ENCODE measurements around the gene HRG. TPM values are rescaled to one million over a fixed set of nuclear protein-coding genes. Genes with fewer than 3 reads are reported as not detected.

Gene HRG
- total RNA-seq, 1 experiment from 2014 or later, result not detected

DNA sequence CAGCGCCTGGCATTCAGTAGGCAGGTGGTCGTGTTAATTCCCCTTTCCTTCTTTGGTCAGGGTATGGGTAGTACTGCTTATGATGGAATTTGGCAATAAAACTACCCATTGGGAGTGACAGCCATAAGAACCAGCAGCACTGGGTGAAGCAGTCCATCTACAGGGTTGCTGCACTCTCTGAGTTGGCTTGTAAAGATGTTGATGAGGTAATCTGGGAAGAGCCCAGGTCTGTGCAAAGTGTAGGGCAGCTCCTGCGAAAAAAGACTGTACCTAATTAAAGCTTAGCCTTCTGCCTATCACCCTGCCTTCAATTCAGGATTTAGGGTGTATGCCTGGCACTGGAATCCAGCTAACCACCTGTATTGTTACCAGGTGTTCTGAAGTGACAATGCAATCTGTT lies 30.3 kb upstream of the HRG start:
- no peaks in the 10 kb centered on the region for H3K9me3 ChIP-seq (ENCODE audit: control insufficient read depth, low read depth, low read length)
- H3K4me1 ChIP-seq (ENCODE audit: insufficient read depth, low read length), result no peaks in the 10 kb centered on the region; the same call in 1 of the 2 replicates
- H3K27me3 ChIP-seq (ENCODE audit: insufficient read depth, low read length), result no peaks in the 10 kb centered on the region
- Mint-ChIP-seq H3K27ac (no peak overlapping the region), H3K9me3 (no peaks in the 10 kb centered on the region), H3K4me1 (peaks cover 8 to 11% of the 10 kb centered on the region in 2 experiments), H3K36me3 (ENCODE audit: insufficient read depth in 1 of 3, low read depth in 3 of 3) (no peaks in the 10 kb centered on the region), H3K27me3 (ENCODE audit: low read depth) (peaks cover 2% of the 10 kb centered on the region; the same call in 1 of the 2 replicates), H3K4me3 (no peak overlapping the region)
- no peak overlapping the region for H3K9ac ChIP-seq (ENCODE audit: extremely low read depth, insufficient read length, low read length)
- no peak overlapping the region for H3K4me2 ChIP-seq (ENCODE audit: insufficient read depth, insufficient read length, low read length)
- H4K91ac ChIP-seq (ENCODE audit: insufficient read length, low read depth, low read length), result no peak overlapping the region
- no peak overlapping the region for H3K18ac ChIP-seq (ENCODE audit: insufficient read length, low read depth, low read length)
- H2BK15ac ChIP-seq (ENCODE audit: low read depth, low read length), result no peak overlapping the region
- no peak overlapping the region for H3K56ac ChIP-seq (ENCODE audit: insufficient read length, low read depth, low read length)
- H3K79me2 ChIP-seq (ENCODE audit: insufficient read depth, low read length), result no peaks in the 10 kb centered on the region
- no peak overlapping the region for H3T11ph ChIP-seq (ENCODE audit: low read length)
- H2BK12ac ChIP-seq (ENCODE audit: insufficient read length, low read depth, low read length), result no peak overlapping the region
- no peak overlapping the region for H4K8ac ChIP-seq (replicated peaks; ENCODE audit: insufficient read length, low read depth, low read length)
- H2AK5ac ChIP-seq (ENCODE audit: insufficient read length, low read length), result no peak overlapping the region
- no peak for DNase-seq
- no peak overlapping the region for H3K14ac ChIP-seq (ENCODE audit: insufficient read depth, low read length)
- no peak overlapping the region for H2BK20ac ChIP-seq (ENCODE audit: low read depth, low read length, poor library complexity, severe bottlenecking)
- H2AFZ ChIP-seq (ENCODE audit: low read length), result no peak overlapping the region
- no peak overlapping the region for H3K23ac ChIP-seq (ENCODE audit: insufficient read length, low read depth, low read length)
- H3K4ac ChIP-seq (ENCODE audit: low read depth, low read length), result no peak overlapping the region
- no peaks in the 10 kb centered on the region for H3K23me2 ChIP-seq (ENCODE audit: insufficient read length, low read depth, low read length, poor library complexity, severe bottlenecking)
- no peak overlapping the region for H2BK120ac ChIP-seq (ENCODE audit: low read depth, low read length, poor library complexity, severe bottlenecking)
- no peak overlapping the region for H3K27ac ChIP-seq (ENCODE audit: insufficient read length, low read depth, low read length)
- TF ChIP-seq, protein P1, sequence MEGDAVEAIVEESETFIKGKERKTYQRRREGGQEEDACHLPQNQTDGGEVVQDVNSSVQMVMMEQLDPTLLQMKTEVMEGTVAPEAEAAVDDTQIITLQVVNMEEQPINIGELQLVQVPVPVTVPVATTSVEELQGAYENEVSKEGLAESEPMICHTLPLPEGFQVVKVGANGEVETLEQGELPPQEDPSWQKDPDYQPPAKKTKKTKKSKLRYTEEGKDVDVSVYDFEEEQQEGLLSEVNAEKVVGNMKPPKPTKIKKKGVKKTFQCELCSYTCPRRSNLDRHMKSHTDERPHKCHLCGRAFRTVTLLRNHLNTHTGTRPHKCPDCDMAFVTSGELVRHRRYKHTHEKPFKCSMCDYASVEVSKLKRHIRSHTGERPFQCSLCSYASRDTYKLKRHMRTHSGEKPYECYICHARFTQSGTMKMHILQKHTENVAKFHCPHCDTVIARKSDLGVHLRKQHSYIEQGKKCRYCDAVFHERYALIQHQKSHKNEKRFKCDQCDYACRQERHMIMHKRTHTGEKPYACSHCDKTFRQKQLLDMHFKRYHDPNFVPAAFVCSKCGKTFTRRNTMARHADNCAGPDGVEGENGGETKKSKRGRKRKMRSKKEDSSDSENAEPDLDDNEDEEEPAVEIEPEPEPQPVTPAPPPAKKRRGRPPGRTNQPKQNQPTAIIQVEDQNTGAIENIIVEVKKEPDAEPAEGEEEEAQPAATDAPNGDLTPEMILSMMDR (conservative IDR thresholded peaks at IDR 0.05), result no peak
- WGBS (ENCODE audit: extremely low coverage, insufficient read length, low lambda C conversion rate), result no CpG with 5 or more reads among the region's 3 CpGs
- H3K79me1 ChIP-seq (ENCODE audit: insufficient read depth, low read depth, low read length, poor library complexity, severe bottlenecking), result no peaks in the 10 kb centered on the region
- no peak overlapping the region for H4K5ac ChIP-seq (ENCODE audit: insufficient read length, low read depth, low read length)
- H4K20me1 ChIP-seq (ENCODE audit: control insufficient read depth, insufficient read depth, insufficient read length), result no peaks in the 10 kb centered on the region
- no peak overlapping the region for H2BK5ac ChIP-seq (ENCODE audit: insufficient read length, low read length)

All from H9 (cell line).